Neural progenitor cell (in vitro differentiated cells): ENCODE data around the gene FOXJ1. TPM values are rescaled to one million over a fixed set of nuclear protein-coding genes. Genes with fewer than 3 reads are reported as not detected.

ENCODE experiments used
- DNase-seq: peaks from one replicate; pipeline ENCODE4 v3.0.0-alpha.2; 2016; ENCODE audit warnings: low spot score
- H2AFZ ChIP-seq: fragments of 200-600 bp; sonication (generic); replicated peaks from 2 replicates; pipeline ENCODE4 v1.6.1; 2016; ENCODE audit warnings: antibody characterized with exemption
- H3F3A ChIP-seq: fragments of 200-600 bp; sonication (generic); 2 replicates; pipeline ENCODE4 v1.6.1; 2016; ENCODE audit warnings: antibody characterized with exemption, low read depth
- H3K27ac ChIP-seq: fragments of 200-600 bp; sonication (generic); 2 replicates; pipeline ENCODE4 v1.5.1; 2016; ENCODE audit warnings: mild to moderate bottlenecking
- H3K27me3 ChIP-seq: fragments of 200-600 bp; sonication (generic); 2 replicates; pipeline ENCODE4 v1.6.1; 2016; ENCODE audit warnings: mild to moderate bottlenecking, moderate library complexity
- H3K36me3 ChIP-seq: fragments of 200-600 bp; sonication (generic); 2 replicates; pipeline ENCODE4 v1.5.1; 2016
- H3K4me1 ChIP-seq: fragments of 200-600 bp; sonication (generic); 2 replicates; pipeline ENCODE4 v1.6.1; 2016; ENCODE audit warnings: mixed run types
- H3K4me2 ChIP-seq: fragments of 200-600 bp; sonication (generic); 2 replicates; pipeline ENCODE4 v1.6.1; 2016
- H3K4me3 ChIP-seq: fragments of 200-600 bp; sonication (generic); 2 replicates; pipeline ENCODE4 v1.5.1; 2016
- H3K79me2 ChIP-seq: fragments of 200-600 bp; sonication (generic); 2 replicates; pipeline ENCODE4 v1.6.1; 2016; ENCODE audit warnings: low read depth
- H3K9ac ChIP-seq: fragments of 200-600 bp; sonication (generic); 2 replicates; pipeline ENCODE4 v1.6.1; 2016
- H3K9me3 ChIP-seq: fragments of 200-600 bp; sonication (generic); 2 replicates; pipeline ENCODE4 v1.5.1; 2016; ENCODE audit warnings: low read depth
- H4K20me1 ChIP-seq: fragments of 200-600 bp; sonication (generic); 2 replicates; pipeline ENCODE4 v1.6.1; 2016; ENCODE audit warnings: low read depth
- H3K27ac Mint-ChIP-seq: 3 replicates; pipeline ENCODE4 v1.8.0; 2021; ENCODE audit warnings: mixed read lengths
- H3K27me3 Mint-ChIP-seq: 2 replicates; pipeline ENCODE4 v1.8.0; 2022; ENCODE audit warnings: low read depth, mild to moderate bottlenecking, inconsistent platforms, moderate library complexity, mixed read lengths; ENCODE audit not compliant: insufficient read depth
- H3K36me3 Mint-ChIP-seq: 3 replicates; pipeline ENCODE4 v1.8.0; 2021; ENCODE audit warnings: mixed read lengths
- H3K4me1 Mint-ChIP-seq: 3 replicates; pipeline ENCODE4 v1.8.0; 2021; ENCODE audit warnings: mixed read lengths
- H3K4me3 Mint-ChIP-seq: 3 replicates; pipeline ENCODE4 v1.8.0; 2021; ENCODE audit warnings: mild to moderate bottlenecking, moderate library complexity, mixed read lengths
- H3K9me3 Mint-ChIP-seq: 3 replicates; pipeline ENCODE4 v1.8.0; 2020; ENCODE audit warnings: mixed read lengths
- EZH2 ChIP-seq: fragments of 200-600 bp; sonication (generic); IDR thresholded peaks from 2 replicates; pipeline ENCODE4 v1.6.1; 2017; ENCODE audit warnings: antibody characterized with exemption, mild to moderate bottlenecking, moderate library complexity
- EZH2phosphoT487 ChIP-seq: fragments of 200-600 bp; sonication (generic); IDR thresholded peaks from 2 replicates; pipeline ENCODE4 v1.6.1; 2017; ENCODE audit warnings: antibody characterized with exemption
- total RNA-seq: library from RNA; depleted of rRNA; stranded (reverse); fragments of >200 nt; gene quantifications from 2 replicates; pipeline ENCODE4 v1.2.3, GENCODE V29; 2015; ENCODE audit warnings: low replicate concordance
- TF ChIP-seq, protein P1 (sequence below): fragments of 200-600 bp; sonication (generic); IDR thresholded peaks from 2 replicates; pipeline ENCODE4 v1.5.1; 2017; ENCODE audit warnings: antibody characterized with exemption, mild to moderate bottlenecking

The FOXJ1 gene
- total RNA-seq, 1 donor from 2014 or later = 0.49 TPM

GRCh38 chr17:76142585-76143041, 1.6 kb upstream of the FOXJ1 start:
- Histone ChIP-seq H3K27me3 (peaks cover 62% of the 10 kb centered on the region), H4K20me1 (peaks cover 12% of the 10 kb centered on the region), H3K36me3 (no peaks in the 10 kb centered on the region), H3K4me1 (peaks cover 46% of the 10 kb centered on the region), H2AFZ (no peak overlapping the region), H3F3A (peaks cover 43% of the 10 kb centered on the region), H3K27ac (no peak overlapping the region), H3K79me2 (no peaks in the 10 kb centered on the region), H3K9me3 (no peaks in the 10 kb centered on the region), H3K9ac (no peak overlapping the region), H3K4me2 (peak overlapping the region; percentile 83), H3K4me3 (no peak overlapping the region)
- peaks cover 62% of the 10 kb centered on the region for H3K4me1 Mint-ChIP-seq
- DNase-seq = no peak
- H3K36me3 Mint-ChIP-seq = peaks cover 5% of the 10 kb centered on the region
- TF ChIP-seq EZH2phosphoT487 (no peak), EZH2 (no peak)
- TF ChIP-seq, protein P1, sequence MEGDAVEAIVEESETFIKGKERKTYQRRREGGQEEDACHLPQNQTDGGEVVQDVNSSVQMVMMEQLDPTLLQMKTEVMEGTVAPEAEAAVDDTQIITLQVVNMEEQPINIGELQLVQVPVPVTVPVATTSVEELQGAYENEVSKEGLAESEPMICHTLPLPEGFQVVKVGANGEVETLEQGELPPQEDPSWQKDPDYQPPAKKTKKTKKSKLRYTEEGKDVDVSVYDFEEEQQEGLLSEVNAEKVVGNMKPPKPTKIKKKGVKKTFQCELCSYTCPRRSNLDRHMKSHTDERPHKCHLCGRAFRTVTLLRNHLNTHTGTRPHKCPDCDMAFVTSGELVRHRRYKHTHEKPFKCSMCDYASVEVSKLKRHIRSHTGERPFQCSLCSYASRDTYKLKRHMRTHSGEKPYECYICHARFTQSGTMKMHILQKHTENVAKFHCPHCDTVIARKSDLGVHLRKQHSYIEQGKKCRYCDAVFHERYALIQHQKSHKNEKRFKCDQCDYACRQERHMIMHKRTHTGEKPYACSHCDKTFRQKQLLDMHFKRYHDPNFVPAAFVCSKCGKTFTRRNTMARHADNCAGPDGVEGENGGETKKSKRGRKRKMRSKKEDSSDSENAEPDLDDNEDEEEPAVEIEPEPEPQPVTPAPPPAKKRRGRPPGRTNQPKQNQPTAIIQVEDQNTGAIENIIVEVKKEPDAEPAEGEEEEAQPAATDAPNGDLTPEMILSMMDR = no peak
- H3K27me3 Mint-ChIP-seq = peaks cover 9% of the 10 kb centered on the region
- peak overlapping the region; percentile 85 for H3K4me3 Mint-ChIP-seq
- H3K27ac Mint-ChIP-seq = peak overlapping the region; percentile 96
- no peaks in the 10 kb centered on the region for H3K9me3 Mint-ChIP-seq

DNA sequence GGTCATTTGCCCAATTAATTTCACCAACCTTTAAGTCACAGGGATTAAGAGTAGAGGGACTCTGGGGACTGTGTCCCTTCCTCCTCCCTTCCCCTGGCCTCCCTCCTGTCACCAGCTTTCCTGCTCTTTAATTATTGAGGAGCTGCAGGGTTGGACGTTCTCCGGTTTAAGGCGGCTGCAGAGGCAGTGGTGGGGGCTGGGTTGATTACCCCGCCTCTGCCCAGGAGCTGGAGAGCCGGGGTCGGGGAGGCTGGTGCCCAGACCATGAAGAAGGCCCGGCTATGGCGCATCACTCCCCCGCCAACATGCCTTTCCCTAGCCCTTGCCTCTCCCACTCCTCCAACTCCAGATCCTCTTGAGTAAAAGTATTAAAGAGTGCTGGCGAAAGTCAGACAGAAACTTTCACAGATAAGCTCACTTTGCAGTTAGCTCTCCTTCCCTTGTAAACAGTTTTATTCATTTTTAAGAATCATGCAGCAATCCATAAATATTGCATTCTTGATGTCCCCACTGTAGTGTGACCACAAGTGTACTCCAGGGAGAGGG, 1.1 kb upstream of the FOXJ1 start:
- Mint-ChIP-seq H3K4me3 (peak overlapping the region; percentile 85), H3K4me1 (peaks cover 61% of the 10 kb centered on the region), H3K9me3 (no peaks in the 10 kb centered on the region), H3K27ac (peak overlapping the region; percentile 96), H3K36me3 (peaks cover 5% of the 10 kb centered on the region), H3K27me3 (peaks cover 7% of the 10 kb centered on the region)
- no peaks in the 10 kb centered on the region for H3K9me3 ChIP-seq
- no peak overlapping the region for H3K27ac ChIP-seq
- peak overlapping the region; percentile 47 for H3K4me3 ChIP-seq
- no peak overlapping the region for H2AFZ ChIP-seq
- peaks cover 47% of the 10 kb centered on the region for H3F3A ChIP-seq
- H3K79me2 ChIP-seq = no peaks in the 10 kb centered on the region
- peak overlapping the region; percentile 83 for H3K4me2 ChIP-seq
- peaks cover 67% of the 10 kb centered on the region for H3K27me3 ChIP-seq
- no peaks in the 10 kb centered on the region for H3K36me3 ChIP-seq
- peak; percentile 53 for DNase-seq
- TF ChIP-seq, protein P1 = no peak
- TF ChIP-seq EZH2phosphoT487 = no peak
- no peak for TF ChIP-seq EZH2
- H4K20me1 ChIP-seq = peaks cover 12% of the 10 kb centered on the region
- no peak overlapping the region for H3K9ac ChIP-seq
- peaks cover 51% of the 10 kb centered on the region for H3K4me1 ChIP-seq

- H3K9ac ChIP-seq = no peak overlapping the region
- TF ChIP-seq EZH2phosphoT487 (peak; percentile 37), EZH2 (peak; percentile 68)
- TF ChIP-seq, protein P1 = no peak
- H3F3A ChIP-seq = peaks cover 61% of the 10 kb centered on the region
- Mint-ChIP-seq H3K4me3 (peak overlapping the region; percentile 85), H3K36me3 (peaks cover 5% of the 10 kb centered on the region), H3K27ac (peak overlapping the region; percentile 66), H3K27me3 (peaks cover 11% of the 10 kb centered on the region), H3K4me1 (peaks cover 69% of the 10 kb centered on the region), H3K9me3 (no peaks in the 10 kb centered on the region)
- no peak for DNase-seq
- peak overlapping the region; percentile 47 for H3K4me3 ChIP-seq
- H3K36me3 ChIP-seq = no peaks in the 10 kb centered on the region
- no peak overlapping the region for H2AFZ ChIP-seq
- H3K79me2 ChIP-seq = no peaks in the 10 kb centered on the region
- no peaks in the 10 kb centered on the region for H3K9me3 ChIP-seq
- H3K4me2 ChIP-seq = peak overlapping the region; percentile 83
- H3K27ac ChIP-seq = no peak overlapping the region
- H3K4me1 ChIP-seq = peaks cover 65% of the 10 kb centered on the region
- H4K20me1 ChIP-seq = peaks cover 19% of the 10 kb centered on the region
- peaks cover 81% of the 10 kb centered on the region for H3K27me3 ChIP-seq
Measured at GRCh38 chr17:76140661-76141211, 309 bp downstream of the FOXJ1 start.
